Measurements from ENCODE around the gene TELO2. TPM values are rescaled to one million over a fixed set of nuclear protein-coding genes. Genes with fewer than 3 reads are reported as not detected.

The TELO2 gene
- total RNA-seq (10 to 100 TPM; 14.5 to 22.0 (median 19.7) TPM), polyA plus RNA-seq (10 to 100 TPM; 27.4 to 50.5 TPM)
- long read RNA-seq, donor 1, transcript TELO2-201 (21 exons, 3,314 nt): major isoform, 38 of 75 reads
- long read RNA-seq, donor 1, partial matches to known transcripts: 17 of 75 reads
- long read RNA-seq, donor 1, other reads (novel, unspliced or antisense): 19 of 75 reads
- long read RNA-seq, donor 2, transcript TELO2-201 (21 exons, 3,314 nt): major isoform, 39 of 87 reads
- long read RNA-seq, donor 2, transcript TELO2-207 (4 exons, 1,327 nt): minor isoform, 5 of 87 reads
- long read RNA-seq, donor 2, partial matches to known transcripts: 19 of 87 reads
- long read RNA-seq, donor 2, other reads (novel, unspliced or antisense): 24 of 87 reads
- long read RNA-seq, donor 3, transcript TELO2-201 (21 exons, 3,314 nt): major isoform, 62 of 138 reads
- long read RNA-seq, donor 3, partial matches to known transcripts: 44 of 138 reads
- long read RNA-seq, donor 3, other reads (novel, unspliced or antisense): 32 of 138 reads

- Histone ChIP-seq H3K4me3 (peak within 1 kb of the TSS; percentile 65 to 92 (median 80)), H3K27me3 (no peaks in the 10 kb centered on the region), H3K27ac (peak within 1 kb of the TSS; percentile 82 to 97 (median 90)), H3K9me3 (no peaks in the 10 kb centered on the region), H3K4me1 (peaks cover 9 to 31% (median 25%) of the 10 kb centered on the region in 9 donors), H3K36me3 (peaks cover 0 to 37% (median 26%) of the 10 kb centered on the region in 9 donors)
- 1 to 2% methylated on average over 89 of the region's 89 CpGs for WGBS, 2 donors
- peak in 1 of 9 donors; percentile 9 for TF ChIP-seq CTCF (IDR thresholded peaks at IDR 0.05)
- peak; percentile 71 to 88 for DNase-seq
- intact Hi-C loops (cut with DNase I): loop anchor here (2.0 to 10.0 kb wide), 12 partner anchors 39 to 212 kb away; partner anchors contain the start of genes CRAMP1 (in 4 of the 10), IFT140 (in 4 of the 10), TMEM204 (in 3 of the 10) and MAPK8IP3 (in 1 of the 10)
- ATAC-seq: peak; percentile 88 to 94 (median 91)
Observed at GRCh38 chr16:1492923-1493745, at the start of gene TELO2. Gene TELO2 (plus strand): TSS chr16:1493360. CDS start chr16:1494282, 922 bp downstream.

GRCh38 chr16:1443403-1443973 lies 49.7 kb upstream of the TELO2 start:
- DNase-seq: no peak
- H3K4me1 ChIP-seq: no peaks in the 10 kb centered on the region
- intact Hi-C loops (cut with DNase I): no loop called here
- H3K27ac ChIP-seq: no peak overlapping the region
- WGBS, 2 donors: 74 to 77% methylated on average over 37 to 38 of the region's 38 CpGs
- no peaks in the 10 kb centered on the region for H3K27me3 ChIP-seq
- TF ChIP-seq CTCF (IDR thresholded peaks at IDR 0.05): no peak
- ATAC-seq: no peak
- no peak overlapping the region for H3K4me3 ChIP-seq
- no peaks in the 10 kb centered on the region for H3K9me3 ChIP-seq
- H3K36me3 ChIP-seq: peaks cover 0 to 34% (median 14%) of the 10 kb centered on the region in 9 donors

GRCh38 chr16:1443980-1444729 lies 49.0 kb upstream of the TELO2 start, which contains the start of gene CCDC154:
Gene CCDC154 (minus strand): TSS chr16:1444556. CDS start chr16:1444322, 234 bp downstream.
- H3K27ac ChIP-seq: no peak within 1 kb of the TSS
- ATAC-seq (no peak), DNase-seq (no peak)
- no peaks in the 10 kb centered on the region for H3K27me3 ChIP-seq
- H3K9me3 ChIP-seq: no peaks in the 10 kb centered on the region
- H3K4me3 ChIP-seq: no peak within 1 kb of the TSS
- intact Hi-C loops (cut with DNase I): no loop called here
- no peak for TF ChIP-seq CTCF (IDR thresholded peaks at IDR 0.05)
- WGBS, 2 donors: 70 to 77% methylated on average over 27 of the region's 27 CpGs
- H3K4me1 ChIP-seq: no peaks in the 10 kb centered on the region
- peaks cover 0 to 41% (median 14%) of the 10 kb centered on the region in 9 donors for H3K36me3 ChIP-seq
